Measurements from ENCODE around the gene TICAM2.
A peak's percentile ranks its signal among the peaks of the same experiment; 100 is the strongest.

Gene TICAM2

DNA sequence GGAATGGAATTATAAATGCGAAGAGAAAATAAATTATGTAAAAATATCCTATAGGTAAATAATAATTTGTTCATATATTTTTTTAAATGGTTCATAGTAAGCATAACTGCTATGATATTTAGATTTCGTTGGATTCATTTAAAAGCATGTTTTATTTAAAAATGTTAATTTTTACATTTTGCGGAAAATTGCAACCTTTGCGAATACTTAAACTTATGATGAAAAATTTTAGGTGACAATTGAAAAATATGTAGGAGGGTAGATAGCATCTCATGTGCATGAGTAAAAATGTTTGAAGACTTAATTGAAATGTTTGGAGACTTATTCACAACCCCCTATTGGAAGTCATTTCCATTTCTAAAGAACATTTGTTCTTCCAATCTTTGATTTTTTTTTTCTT, 53.6 kb downstream of the TICAM2 start:
- H3K4me1 ChIP-seq (ENCODE audit: low read length) = no peaks in the 10 kb centered on the region
- H3K9ac ChIP-seq (ENCODE audit: low read length) = no peak overlapping the region
- H4K20me1 ChIP-seq (ENCODE audit: insufficient read depth, low read length) = no peaks in the 10 kb centered on the region
- DNase-seq = no peak
- H3K27me3 ChIP-seq (replicated peaks; ENCODE audit: insufficient read depth, low read length) = no peaks in the 10 kb centered on the region
- H3K27ac ChIP-seq (ENCODE audit: low read length) = no peak overlapping the region
- H3F3A ChIP-seq (ENCODE audit: insufficient read depth, low read length) = peaks cover 8% of the 10 kb centered on the region
- no peak overlapping the region for H2AFZ ChIP-seq (ENCODE audit: low read length)
- peaks cover 3% of the 10 kb centered on the region for H3K79me2 ChIP-seq (ENCODE audit: low read length)
- no peak overlapping the region for H3K4me2 ChIP-seq (ENCODE audit: low read depth, low read length)
- H3K9me3 ChIP-seq (replicated peaks; ENCODE audit: insufficient read depth, low read length) = no peaks in the 10 kb centered on the region
- H3K36me3 ChIP-seq (replicated peaks; ENCODE audit: insufficient read depth, low read length) = no peaks in the 10 kb centered on the region
- H3K4me3 ChIP-seq (ENCODE audit: low read length) = no peak overlapping the region
- H3K9me2 ChIP-seq (replicated peaks; ENCODE audit: insufficient read depth, low read length) = no peaks in the 10 kb centered on the region
- TF ChIP-seq EZH2 (optimal IDR thresholded peaks at IDR 0.05; ENCODE audit: low read depth, low read length) = no peak
- TF ChIP-seq, protein P1, sequence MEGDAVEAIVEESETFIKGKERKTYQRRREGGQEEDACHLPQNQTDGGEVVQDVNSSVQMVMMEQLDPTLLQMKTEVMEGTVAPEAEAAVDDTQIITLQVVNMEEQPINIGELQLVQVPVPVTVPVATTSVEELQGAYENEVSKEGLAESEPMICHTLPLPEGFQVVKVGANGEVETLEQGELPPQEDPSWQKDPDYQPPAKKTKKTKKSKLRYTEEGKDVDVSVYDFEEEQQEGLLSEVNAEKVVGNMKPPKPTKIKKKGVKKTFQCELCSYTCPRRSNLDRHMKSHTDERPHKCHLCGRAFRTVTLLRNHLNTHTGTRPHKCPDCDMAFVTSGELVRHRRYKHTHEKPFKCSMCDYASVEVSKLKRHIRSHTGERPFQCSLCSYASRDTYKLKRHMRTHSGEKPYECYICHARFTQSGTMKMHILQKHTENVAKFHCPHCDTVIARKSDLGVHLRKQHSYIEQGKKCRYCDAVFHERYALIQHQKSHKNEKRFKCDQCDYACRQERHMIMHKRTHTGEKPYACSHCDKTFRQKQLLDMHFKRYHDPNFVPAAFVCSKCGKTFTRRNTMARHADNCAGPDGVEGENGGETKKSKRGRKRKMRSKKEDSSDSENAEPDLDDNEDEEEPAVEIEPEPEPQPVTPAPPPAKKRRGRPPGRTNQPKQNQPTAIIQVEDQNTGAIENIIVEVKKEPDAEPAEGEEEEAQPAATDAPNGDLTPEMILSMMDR (IDR thresholded peaks at IDR 0.05; ENCODE audit: low read length) = no peak
- no peak for TF ChIP-seq EZH2phosphoT487 (IDR thresholded peaks at IDR 0.05; ENCODE audit: low read length)

DNA sequence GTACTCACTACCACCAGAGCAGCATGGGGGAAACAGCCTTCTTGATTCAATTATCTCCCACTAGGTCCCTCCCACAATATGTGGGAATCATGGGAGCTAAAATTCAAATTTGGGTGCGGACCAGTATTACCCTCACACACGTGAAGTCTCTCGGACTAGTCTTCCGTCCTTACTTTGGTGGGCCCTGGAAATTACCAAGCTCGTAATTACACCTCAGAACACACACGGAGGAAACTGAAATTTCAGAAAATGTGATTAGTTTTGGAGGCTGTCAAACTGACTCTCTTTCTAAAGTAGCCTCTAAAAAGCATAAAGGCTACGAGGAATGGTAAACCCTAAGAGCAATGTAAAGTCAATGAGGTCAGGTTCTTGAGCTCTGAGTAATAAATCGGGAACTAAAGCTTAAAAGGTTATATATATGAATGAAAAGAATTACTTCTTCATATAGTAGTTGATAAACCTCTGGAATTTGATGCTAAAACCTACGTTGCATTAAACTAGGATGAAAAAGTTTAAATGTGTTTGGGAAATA, 56.9 kb downstream of the TICAM2 start:
- Histone ChIP-seq H3K4me3 (ENCODE audit: low read length) (peak overlapping the region; percentile 51; the same call in 1 of the 2 replicates), H4K20me1 (ENCODE audit: insufficient read depth, low read length) (peaks cover 27% of the 10 kb centered on the region; the same call in 1 of the 2 replicates), H3K4me1 (ENCODE audit: low read length) (0 out of 2 replicates have a peak, but pooled peaks cover 5% of the 10 kb centered on the region), H3K9ac (ENCODE audit: low read length) (no peak overlapping the region), H3K79me2 (ENCODE audit: low read length) (peaks cover 36% of the 10 kb centered on the region), H3K9me2 (replicated peaks; ENCODE audit: insufficient read depth, low read length) (no peaks in the 10 kb centered on the region), H3F3A (ENCODE audit: insufficient read depth, low read length) (peaks cover 12% of the 10 kb centered on the region), H3K36me3 (replicated peaks; ENCODE audit: insufficient read depth, low read length) (0 out of 2 replicates have a peak, but pooled peaks cover 4% of the 10 kb centered on the region), H3K4me2 (ENCODE audit: low read depth, low read length) (peak overlapping the region; percentile 69; the same call in 1 of the 2 replicates), H2AFZ (ENCODE audit: low read length) (peak overlapping the region; percentile 90), H3K27ac (ENCODE audit: low read length) (no peak overlapping the region), H3K27me3 (replicated peaks; ENCODE audit: insufficient read depth, low read length) (no peaks in the 10 kb centered on the region), H3K9me3 (replicated peaks; ENCODE audit: insufficient read depth, low read length) (no peaks in the 10 kb centered on the region)
- DNase-seq = no peak
- TF ChIP-seq, protein P1 (IDR thresholded peaks at IDR 0.05; ENCODE audit: low read length) = no peak
- TF ChIP-seq EZH2phosphoT487 (IDR thresholded peaks at IDR 0.05; ENCODE audit: low read length) (no peak), EZH2 (optimal IDR thresholded peaks at IDR 0.05; ENCODE audit: low read depth, low read length) (no peak)

DNA sequence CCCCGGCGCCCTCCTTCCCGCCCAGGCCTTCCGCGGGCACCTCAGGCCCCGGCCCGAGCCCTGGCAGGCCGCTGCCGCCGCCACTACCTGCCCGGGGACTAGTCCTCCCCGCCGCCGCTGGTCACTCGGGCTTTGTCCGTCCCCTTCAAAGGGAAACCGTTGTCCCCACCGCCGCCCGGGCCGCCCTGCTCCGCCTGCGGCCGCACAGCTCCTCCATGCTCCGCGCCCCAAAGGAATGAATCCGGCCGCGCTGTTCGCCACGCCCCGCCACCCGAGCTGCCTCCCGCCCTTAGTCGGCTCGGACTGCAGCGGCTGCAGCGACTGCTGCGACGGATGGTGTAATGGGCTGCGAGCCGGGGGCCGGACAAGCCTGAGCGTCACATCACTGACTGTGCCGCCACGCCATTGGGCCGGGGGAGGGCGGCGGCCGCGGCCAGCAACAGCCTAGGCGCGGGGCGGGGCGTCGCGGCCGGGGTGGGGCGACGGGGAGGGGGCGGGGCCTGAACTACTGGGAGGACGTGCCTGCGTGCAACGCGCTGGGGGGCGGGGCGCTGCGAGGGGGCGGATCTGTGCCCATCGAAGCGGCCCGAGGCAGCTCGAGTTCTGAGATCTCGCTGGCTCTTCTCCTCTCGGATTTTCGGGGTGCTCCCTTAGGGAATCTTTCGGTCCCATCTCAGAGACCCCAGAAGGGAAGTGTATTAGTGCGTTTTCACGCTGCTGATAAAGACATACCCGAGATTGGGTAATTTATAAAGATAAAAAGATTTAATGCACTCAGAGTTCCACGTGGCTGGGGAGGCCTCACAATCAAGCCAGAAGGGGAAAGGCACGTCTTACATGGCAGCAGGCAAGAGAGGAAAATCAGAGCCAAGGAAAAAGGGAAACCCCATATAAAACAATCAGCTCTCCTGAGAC, 57.6 kb downstream of the TICAM2 start, which contains the start of gene FEM1C:
Gene FEM1C (minus strand): TSS at position 340 of the 915 bp plus-strand sequence. CDS start 1,282 bp downstream, outside the sequence.
- H3F3A ChIP-seq (ENCODE audit: insufficient read depth, low read length) = peaks cover 12% of the 10 kb centered on the region
- peak within 1 kb of the TSS; percentile 90 for H2AFZ ChIP-seq (ENCODE audit: low read length)
- peak within 1 kb of the TSS; percentile 96 for H3K27ac ChIP-seq (ENCODE audit: low read length)
- H3K9ac ChIP-seq (ENCODE audit: low read length) = peak within 1 kb of the TSS; percentile 98
- H3K79me2 ChIP-seq (ENCODE audit: low read length) = peaks cover 43% of the 10 kb centered on the region
- peaks cover 12% of the 10 kb centered on the region; the same call in 1 of the 2 replicates for H3K4me1 ChIP-seq (ENCODE audit: low read length)
- peak; percentile 98 for DNase-seq
- 0 out of 2 replicates have a peak, but pooled peaks cover 10% of the 10 kb centered on the region for H3K36me3 ChIP-seq (replicated peaks; ENCODE audit: insufficient read depth, low read length)
- H3K4me3 ChIP-seq (ENCODE audit: low read length) = peak within 1 kb of the TSS; percentile 69
- no peaks in the 10 kb centered on the region for H3K27me3 ChIP-seq (replicated peaks; ENCODE audit: insufficient read depth, low read length)
- H3K9me2 ChIP-seq (replicated peaks; ENCODE audit: insufficient read depth, low read length) = no peaks in the 10 kb centered on the region
- H3K4me2 ChIP-seq (ENCODE audit: low read depth, low read length) = peak within 1 kb of the TSS; percentile 90
- H4K20me1 ChIP-seq (ENCODE audit: insufficient read depth, low read length) = peaks cover 32% of the 10 kb centered on the region; the same call in 1 of the 2 replicates
- H3K9me3 ChIP-seq (replicated peaks; ENCODE audit: insufficient read depth, low read length) = no peaks in the 10 kb centered on the region
- TF ChIP-seq EZH2phosphoT487 (IDR thresholded peaks at IDR 0.05; ENCODE audit: low read length) (no peak), EZH2 (optimal IDR thresholded peaks at IDR 0.05; ENCODE audit: low read depth, low read length) (no peak)
- TF ChIP-seq, protein P1 (IDR thresholded peaks at IDR 0.05; ENCODE audit: low read length) = no peak

Measured in MM.1S (cell line).